NCI-H2171 treated with DMSO at 0.1 percent for 48 hours (cell line): Measurements from ENCODE around the gene FAM25G.
"Not testable (repeated sequence)": the region's sequence is repeated elsewhere in the genome, so short reads cannot be mapped to it uniquely, and the experiment has no call there.

Experiments used
- DNase-seq: peaks from one replicate; lab custom pipeline; 2025; lab: John Stamatoyannopoulos, UW

Gene FAM25G

DNA sequence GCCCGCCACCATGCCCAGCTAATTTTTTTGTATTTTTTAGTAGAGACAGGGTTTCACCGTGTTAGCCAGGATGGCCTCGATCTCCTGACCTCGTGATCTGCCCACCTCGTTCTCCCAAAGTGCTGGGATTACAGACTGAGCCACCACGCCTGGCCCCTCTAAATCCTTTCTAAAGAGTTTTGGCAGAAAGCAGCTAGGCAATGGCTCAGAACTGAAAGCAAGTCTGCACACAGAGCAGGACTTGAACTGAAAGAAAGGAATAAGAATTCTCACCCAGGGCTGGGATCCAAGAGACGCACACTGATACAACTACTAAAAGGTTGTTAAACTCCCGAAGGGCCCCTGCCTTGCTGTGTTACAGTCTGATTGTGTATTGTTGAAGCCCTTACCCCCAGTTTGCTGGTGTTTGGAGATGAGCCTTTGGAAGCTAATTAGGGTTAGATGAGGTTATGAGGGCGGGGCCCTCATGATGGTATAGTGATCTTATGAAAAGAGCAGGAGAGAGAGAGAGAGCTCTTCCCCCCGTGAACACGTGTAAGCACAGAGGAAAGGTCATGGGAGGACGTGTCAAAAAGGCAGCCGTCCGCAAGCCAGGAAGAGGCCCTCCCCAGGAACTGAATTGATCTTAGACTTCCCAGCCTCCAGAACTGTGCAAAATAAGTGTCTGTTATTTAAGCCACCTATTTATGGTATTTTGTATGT is 26.1 kb downstream of the FAM25G start:
- DNase-seq = not testable (repeated sequence)

- DNase-seq = not testable (repeated sequence)
Measured at GRCh38 chr10:47462577-47463358, 28.7 kb downstream of the FAM25G start.

- DNase-seq = peak; percentile 42
Measured at GRCh38 chr10:47461261-47461687, 30.2 kb downstream of the FAM25G start.

DNA sequence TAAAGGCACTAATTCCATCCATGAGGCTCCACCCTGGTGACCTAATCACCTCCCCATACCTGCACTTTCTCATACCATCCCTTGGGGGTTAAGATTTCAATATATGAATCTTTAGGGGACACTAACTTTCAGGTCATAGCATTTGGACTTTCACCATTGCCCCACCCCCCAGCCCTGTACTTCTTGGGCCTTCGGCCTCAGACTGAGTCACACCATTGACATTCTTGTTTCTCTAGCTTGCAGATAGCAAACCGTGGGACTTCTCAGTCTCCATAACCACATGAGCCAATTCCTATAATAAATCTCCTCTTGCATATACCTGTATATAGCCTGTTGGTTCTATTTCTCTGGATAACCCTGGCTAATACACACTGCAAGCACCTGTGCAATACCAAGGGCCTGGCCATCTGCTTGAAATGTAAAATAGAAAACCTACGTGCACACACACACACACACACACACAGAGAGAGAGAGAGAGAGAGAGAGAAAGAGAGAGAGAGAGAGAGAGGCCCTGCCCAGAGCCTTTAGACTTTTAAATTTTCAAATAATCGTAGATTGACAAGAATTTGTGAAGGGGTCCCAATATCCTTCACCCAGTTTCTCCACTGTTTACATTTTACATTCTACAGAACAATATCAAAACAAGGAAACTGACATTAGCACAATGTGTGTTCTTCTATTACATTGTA is 32.9 kb downstream of the FAM25G start:
- no peak for DNase-seq

GRCh38 chr10:47457826-47458225 is 33.7 kb downstream of the FAM25G start:
- no peak for DNase-seq

GRCh38 chr10:47457528-47457820 is 34.0 kb downstream of the FAM25G start:
- DNase-seq = no peak

- no peak for DNase-seq
Measured at GRCh38 chr10:47456794-47457527, 34.5 kb downstream of the FAM25G start.

GRCh38 chr10:47456079-47456785 is 35.3 kb downstream of the FAM25G start:
- DNase-seq = no peak

GRCh38 chr10:47455350-47456078 is 36.0 kb downstream of the FAM25G start:
- DNase-seq = peak; percentile 57

DNA sequence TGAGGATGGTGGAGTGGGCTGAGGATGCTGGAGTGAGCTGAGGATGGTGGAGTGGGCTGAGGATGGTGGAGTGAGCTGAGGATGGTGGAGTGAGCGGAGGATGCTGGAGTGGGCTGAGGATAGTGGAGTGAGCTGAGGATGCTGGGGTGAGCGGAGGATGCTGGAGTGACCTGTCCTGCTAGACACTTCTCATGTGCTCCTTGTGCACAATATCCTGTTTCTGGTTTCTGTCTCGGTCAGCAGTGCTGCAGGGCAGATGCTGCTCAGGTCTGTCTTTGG is 36.8 kb downstream of the FAM25G start:
- DNase-seq = no peak

DNA sequence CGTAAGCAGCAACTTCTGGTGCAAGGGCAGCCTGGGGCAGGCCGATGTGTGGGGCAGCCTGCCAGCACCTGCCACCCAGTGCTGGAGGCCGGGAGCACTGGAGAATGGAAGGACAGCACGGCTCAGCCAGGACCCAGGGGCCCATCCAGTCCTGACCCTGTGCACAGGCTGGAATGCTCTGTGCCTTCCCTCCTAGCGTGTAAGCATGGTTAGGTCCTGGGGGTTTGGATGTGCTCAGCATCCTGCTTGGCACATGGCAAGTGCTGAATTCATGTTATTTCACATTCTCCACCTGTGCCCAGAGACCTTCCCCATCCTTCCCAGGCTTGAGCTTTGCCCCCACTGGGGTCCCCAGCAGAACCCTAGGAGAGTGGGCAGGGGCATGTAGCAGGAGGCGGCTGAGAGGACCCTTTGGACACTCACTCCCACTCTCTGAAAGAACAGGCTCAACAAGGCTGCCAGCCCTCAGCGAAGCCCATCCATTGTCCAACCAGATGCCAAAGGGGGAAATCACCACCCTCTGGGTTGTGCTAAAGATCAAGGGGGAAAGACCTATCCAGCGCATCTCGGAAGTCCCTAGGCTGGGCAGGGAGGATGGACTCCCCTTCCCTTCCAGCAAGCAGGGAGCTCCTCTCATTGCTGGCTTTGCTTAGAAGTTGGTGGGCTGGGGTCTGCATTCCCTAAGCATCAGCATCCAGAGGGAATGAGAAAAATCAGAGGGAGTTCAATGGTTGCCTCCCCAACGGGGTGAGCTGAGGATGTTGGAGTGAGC is 37.3 kb downstream of the FAM25G start:
- no peak for DNase-seq

DNA sequence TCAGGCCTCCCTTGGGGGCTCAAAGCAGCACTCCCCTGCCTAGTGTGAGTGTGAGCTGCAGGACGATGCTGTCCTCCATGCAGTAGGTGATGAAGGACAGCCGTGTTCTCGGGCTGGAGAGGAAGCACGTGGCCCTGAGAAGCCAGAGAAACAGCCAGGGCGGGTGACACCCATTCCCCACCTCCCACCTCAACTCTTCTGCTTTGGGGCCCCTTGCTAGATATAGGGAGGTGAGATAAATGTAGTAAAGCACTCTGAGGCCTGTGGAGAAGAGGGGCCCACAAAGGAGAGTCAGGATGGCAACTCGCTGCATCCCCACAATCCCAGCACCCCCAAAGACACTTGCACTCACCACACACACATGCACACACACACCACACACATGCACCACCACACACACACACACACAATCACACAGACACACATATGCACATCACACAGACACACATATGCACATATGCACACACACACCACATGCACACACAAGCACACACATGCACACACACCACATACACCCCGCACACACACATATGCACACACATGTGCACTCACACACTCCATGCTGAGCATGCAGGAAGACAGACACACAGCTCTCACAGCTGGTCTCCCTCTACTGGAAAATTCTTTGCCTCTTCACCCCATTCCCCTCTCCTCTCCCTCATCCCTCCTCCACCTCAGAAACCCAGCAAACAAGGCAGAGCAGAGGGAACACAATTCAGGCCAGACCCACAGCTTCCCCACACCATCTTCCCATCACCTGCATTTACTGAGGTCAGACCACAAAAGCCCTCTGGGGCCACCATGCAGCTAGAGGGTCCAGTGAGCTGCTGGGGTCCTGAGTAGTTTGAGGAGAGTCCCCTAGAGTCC is 38.1 kb downstream of the FAM25G start:
- DNase-seq = no peak

DNA sequence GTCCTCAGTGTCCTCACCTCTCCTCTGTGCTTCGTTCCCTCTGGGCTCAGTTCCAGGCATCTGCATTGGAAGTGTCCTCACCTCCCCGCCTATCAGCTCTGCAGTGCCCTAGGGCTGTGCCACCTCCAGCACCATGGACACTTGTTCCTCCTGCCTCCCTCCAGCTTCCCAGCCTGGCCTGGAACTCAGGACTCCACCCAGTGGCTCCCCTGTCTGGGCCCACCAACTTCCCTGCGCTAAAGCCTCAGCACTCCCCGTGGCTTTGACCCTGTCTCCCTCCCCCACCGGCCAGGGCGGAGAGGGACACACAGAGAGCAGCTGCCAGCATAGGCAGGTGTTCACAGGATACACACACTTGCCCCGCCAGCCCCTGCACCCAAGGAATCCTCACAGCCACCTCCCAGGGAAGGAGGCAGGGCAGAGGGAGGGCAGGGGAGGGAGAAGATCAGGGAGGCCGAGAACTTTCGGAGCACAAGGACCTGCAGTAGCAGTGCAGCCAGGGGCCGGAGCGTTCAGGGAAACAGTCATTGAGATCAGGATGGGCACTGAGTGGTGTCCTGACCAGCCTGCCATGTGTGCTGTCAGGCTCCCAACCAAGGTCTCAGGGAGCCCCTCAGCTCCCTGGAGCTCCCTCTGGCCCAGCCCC is 38.9 kb downstream of the FAM25G start:
- DNase-seq = no peak

GRCh38 chr10:47451998-47452494 is 39.5 kb downstream of the FAM25G start:
- DNase-seq = no peak

DNA sequence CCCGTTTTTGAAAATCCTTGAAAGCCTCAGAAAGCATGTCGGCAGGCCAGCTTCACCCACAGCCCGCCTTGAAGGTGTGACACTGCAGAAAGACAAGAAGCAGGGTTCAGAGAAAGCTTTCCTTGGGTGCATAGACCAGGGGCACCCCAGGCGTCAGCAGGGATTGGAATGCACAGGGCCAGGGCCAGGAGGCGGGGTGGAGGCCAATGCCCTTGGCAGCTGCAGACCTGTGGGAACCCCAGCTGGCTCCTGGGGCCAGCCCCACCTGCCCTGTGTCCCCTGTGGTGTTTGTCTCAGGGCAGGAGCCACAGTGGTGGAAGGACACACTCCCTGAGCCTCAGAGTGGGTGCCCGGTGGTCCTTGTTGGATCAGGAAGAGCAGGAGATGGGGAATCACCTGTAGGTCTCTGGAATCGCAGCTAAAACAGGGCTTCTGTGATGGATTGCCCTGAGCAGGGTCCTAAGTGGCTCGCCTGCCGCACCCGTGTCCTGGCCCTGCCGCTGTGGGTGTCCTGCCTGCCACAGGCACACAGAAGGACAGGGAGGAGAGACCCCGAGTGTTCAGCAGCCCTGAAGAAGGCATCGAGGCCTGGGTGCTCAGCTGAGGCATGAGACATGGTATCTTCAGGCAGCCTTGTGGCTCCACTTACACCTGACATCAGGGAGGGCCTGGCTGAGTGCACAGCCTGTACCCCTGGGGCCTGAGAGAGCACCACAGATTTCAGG is 40.1 kb downstream of the FAM25G start:
- DNase-seq = no peak

GRCh38 chr10:47450442-47450841 is 41.1 kb downstream of the FAM25G start:
- no peak for DNase-seq

DNA sequence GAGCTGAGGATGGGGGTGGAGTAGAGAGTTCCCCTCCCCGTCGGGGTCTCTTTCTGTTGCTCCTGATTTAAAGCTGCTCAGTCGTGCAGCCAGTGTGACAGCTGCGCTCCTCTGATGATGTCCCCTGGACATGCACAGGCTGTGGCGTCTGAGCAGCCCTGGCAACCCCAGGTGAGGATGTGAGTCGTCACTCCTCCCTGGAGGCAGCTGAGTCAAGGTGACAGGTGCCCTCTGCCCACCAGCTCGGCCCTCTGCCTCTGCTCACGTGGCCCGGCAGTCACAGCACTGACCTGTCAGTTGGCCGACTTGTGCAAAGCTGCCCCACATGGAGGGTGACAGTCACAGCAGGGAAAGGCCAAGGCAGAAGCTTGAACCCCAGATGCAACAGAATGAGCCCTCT is 41.5 kb downstream of the FAM25G start:
- DNase-seq = no peak
